Uterus (tissue), 2 donors: ENCODE measurements around the gene ITGA11.

Experiments used
- CTCF ChIP-seq, 4 experiments: fragments of 200-600 bp in 2 of 4; fragments of 450-650 bp in 2 of 4; sonication (generic) in 2 of 4; IDR thresholded peaks; one replicate each; pipeline ENCODE4 v1.5.1; 2016 to 2019; ENCODE audit warnings: antibody characterized with exemption in 4 of 4, mild to moderate bottlenecking in 2 of 4, moderate library complexity in 1 of 4
- POLR2A ChIP-seq, 2 donors: fragments of 450-650 bp; IDR thresholded peaks; one replicate each; pipeline ENCODE4 v1.6.1; 2016; ENCODE audit warnings: antibody characterized with exemption in 2 of 2, mild to moderate bottlenecking in 1 of 2, moderate library complexity in 1 of 2

- TF ChIP-seq CTCF (IDR thresholded peaks at IDR 0.05) (no peak), POLR2A (IDR thresholded peaks at IDR 0.05) (no peak)
Observed at GRCh38 chr15:68385671-68386586, 46.0 kb downstream of the ITGA11 start.
